Measurements from ENCODE around the gene BRICD5.
"Not testable (repeated sequence)": the region's sequence is repeated elsewhere in the genome, so short reads cannot be mapped to it uniquely, and the experiment has no call there.

The BRICD5 gene

DNA sequence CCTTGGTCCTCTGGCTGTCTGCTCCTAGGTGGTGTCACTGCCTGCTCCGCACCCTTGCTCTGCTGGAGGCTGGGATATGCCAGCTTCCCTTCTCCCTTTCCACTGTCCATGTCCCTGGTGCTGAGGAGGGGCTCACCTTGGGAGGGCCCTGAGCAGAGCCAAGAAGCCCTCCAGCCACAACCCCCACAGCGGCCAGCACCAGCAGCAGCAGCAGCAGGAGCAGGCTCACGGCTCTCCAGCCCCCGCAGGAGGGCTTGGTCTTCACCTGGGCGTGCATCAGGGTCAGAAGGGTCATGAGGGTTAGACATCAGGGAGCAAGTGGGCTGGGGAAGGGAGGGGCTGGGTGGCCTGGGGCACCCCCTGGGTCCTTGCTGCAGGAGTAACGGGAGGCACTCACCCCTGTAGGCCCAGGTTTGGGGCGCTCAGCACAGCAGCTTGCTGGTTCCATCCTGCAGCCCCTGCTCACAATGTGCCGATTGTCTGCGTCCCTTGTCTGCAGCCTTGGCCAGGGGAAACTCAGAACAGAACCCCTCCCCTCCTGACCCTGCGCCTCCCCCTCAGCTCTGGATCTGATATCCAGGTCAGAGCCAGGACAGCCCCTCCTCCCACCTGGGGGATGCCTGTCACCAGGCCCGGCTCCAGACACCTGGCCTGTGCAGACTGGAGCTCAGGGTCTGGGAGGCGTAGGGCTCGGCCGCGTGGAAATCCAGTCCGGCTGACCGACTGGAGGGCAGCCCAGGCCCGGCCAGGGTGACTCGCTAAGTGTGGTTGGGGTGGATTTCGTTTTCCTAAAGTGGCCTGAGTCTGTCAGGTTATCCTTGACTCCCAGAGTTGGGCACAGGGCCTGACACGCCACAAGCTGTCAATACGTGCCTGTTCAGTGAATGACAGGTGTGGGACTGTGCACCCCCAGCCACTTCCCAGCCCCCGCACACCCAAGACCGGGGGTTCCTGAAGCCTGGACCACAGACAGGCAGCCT is at the start of gene BRICD5:
Gene BRICD5, minus strand, starts transcription at position 478 of the 980 bp plus-strand sequence. Its CDS starts 30 bp downstream, at position 448.
- DNase-seq (ENCODE audit: low read depth): no peak

DNA sequence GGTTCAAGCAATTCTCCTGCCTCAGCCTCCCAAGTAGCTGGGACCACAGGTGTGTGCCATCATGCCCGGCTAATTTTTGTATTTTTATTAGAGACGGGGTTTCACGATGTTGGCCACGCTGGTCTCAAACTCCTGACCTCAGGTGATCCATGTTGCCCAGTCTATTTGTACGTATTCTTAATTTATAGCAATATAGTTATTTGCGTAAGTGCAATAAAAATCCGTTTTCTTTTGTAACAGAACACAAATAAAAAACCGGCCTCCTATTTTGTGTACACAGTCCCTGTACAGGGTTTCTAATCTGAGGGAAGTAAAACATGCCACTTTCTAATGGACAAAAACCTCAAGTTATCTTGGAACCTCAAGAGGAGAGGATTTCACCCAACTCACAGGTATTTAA is 49.6 kb upstream of the BRICD5 start:
- DNase-seq (ENCODE audit: low read depth): no peak

DNA sequence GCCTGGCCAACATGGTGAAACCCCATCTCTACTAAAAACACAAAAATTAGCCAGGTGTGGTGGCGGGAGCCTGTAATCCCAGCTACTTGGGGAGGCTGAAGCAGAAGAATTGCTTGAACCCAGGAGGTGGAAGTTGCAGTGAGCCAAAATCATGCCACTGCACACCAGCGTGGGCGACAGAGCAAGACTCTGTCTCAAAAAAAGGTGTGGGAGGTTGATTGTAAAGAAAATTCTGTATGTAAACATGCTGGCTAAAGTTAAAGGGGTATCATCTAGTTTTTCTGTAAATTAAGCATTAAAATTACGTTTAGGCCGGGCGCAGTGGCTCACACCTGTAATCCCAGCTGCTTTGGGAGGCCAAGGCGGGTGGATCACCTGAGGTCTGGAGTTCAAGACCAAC is 47.9 kb upstream of the BRICD5 start:
- not testable (repeated sequence) for DNase-seq (ENCODE audit: low read depth)

DNA sequence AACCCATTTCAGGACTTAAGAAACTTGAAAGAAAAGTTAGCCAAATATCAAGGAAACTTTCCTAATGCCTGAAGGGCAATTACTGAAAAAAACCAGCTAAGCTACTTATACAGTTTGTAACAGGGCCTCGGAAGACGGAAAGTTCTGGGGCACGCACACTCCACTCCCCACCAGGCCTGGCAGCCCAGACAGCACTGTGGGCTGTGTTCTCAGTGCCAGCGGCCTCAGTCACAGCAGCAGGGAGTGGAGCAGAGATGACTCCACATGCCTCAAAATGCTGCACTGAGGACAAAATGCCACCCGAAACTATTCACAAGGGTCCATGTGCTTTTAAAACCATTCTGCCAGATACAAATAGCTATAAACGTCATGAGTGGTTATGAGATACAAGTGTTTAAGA is 47.1 kb upstream of the BRICD5 start:
- no peak for DNase-seq (ENCODE audit: low read depth)

DNA sequence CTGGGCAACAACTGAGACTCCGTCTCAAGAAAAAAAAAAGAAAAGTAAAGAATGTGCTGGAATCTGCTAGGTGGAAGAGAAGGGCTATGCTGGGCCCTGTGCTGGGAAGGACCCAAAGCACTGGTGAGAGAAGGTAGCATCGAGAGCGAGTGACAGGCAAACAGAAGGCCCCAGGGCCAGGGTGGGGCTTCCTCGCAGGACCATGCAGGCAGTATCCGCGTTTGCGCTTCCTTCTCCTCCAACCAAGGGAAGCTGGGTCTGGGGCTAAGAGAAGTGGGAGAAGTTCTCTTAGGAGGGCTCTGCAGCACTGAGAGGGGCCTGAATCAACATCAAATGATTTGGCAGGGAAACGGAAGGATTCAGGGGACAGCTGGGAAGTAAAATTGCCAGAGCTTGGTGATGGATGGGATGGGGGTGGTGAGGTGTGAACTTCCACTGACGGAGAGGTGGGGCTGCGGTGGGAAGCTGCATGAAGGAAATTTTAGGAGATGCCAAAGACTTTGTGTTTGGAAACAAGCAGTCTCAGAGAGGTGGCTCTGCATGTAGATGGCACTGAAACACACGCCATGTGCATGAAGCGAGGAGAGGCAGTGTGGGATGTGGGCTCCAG is 46.0 kb upstream of the BRICD5 start:
- DNase-seq (ENCODE audit: low read depth): no peak

DNA sequence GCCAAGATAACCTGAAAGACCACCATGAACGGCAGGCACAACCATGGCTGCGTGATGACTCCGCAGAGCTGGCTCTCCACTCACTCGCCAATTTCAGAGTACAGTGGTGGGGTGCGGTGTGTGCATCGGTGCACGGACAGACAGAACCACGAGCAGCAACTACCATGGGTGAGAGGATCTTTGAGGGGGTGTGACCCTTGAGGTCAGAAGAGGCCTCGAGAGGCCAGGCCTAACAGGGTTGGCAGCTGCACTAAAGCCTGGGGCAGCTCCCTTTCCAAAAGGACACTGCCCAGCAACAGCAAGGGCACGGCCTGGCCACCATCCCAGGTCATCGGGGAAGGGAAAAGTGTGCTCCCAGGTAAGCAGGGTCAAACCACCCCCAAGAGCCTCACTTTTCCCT is 42.6 kb upstream of the BRICD5 start:
- DNase-seq (ENCODE audit: low read depth): no peak

DNA sequence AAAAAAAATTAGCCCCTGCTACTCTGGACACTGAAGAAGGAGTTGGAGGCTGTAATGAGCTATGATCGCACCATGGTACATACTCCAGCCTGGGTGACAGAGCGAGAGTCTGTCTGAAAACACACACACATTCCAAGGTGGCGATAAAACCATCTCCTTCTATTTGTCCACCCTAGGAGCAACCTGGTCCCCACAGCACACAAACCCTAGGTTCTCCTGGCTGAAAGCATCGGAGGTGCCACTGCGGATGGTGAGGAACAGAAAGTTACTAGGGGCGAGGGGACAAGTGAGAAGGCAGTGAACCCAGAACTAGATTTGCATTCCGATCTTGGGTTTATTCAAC is 42.1 kb upstream of the BRICD5 start:
- DNase-seq (ENCODE audit: low read depth): no peak

DNA sequence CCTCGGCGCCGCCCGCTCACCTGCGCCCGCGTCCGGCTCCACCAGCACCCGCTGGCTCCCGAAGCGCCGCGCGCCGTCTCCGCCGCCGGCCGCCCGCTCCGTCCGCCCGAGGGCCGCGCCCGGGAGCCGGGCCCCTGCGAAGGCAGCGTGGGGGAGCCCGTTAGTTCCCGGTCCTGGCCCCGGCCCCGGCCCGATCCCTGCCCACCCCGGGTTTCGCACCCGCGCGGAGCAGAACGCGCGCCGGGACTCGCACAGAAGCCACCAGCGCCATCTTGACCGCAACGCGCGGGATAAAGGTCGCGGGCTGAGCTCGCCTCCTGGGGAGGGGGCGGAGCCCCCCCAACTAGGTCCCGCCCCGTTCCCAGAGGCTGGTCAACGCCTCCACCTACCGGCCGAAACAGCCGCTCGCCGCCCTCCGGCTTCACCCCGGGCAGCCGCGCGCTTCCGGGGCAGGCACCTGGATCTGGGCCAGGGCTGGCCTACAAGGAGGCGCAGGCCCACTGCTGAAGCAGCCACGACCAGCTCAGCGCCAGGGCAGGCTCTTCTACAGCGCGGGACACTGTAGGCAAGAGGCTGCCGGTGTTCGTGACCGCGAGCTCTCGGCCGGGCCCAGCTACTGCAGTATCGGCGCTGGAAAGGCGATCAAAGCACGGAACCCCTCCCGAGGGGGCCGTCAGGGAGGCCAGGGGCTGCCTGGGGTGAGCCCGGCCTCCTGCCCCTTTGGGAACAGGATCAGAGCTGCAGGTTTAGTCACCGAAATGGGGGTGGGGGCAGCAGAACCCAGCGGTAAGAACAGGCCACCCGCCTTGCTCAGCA is 40.8 kb upstream of the BRICD5 start, which contains the start of gene ECI1:
Gene ECI1, minus strand, starts transcription at position 292 of the 816 bp plus-strand sequence. Its CDS starts 21 bp downstream, at position 271.
- DNase-seq (ENCODE audit: low read depth): peak; percentile 87

DNA sequence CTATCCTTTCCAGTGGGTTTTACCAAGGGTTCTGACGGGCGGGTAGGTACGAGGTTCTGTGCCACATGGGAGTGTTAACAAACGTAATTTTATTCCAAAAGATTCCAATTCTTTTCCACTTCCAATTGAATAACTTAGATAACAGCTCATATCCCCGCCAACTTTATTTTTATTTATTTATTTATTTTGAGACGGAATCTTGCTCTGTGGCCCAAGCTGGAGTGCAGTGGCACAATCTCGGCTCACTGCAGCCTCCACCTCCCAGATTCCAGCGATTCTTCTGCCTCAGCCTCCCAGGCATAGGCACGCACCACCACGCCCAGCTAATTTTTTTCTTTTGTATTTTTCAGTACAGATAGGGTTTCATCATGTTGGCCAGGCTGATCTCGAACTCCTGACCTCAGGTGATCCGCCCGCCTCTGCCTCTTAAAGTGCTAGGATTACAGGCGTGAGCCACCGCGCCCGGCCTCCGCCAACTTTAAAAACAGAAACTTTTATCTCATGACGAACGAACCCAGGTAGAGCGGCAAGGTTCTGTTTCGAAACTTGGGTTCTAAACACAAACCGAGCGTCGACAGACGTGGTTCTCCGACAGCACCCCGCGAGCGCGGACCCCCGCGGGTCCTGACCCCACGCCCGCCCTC is 40.1 kb upstream of the BRICD5 start:
- peak; percentile 34 for DNase-seq (ENCODE audit: low read depth)

DNA sequence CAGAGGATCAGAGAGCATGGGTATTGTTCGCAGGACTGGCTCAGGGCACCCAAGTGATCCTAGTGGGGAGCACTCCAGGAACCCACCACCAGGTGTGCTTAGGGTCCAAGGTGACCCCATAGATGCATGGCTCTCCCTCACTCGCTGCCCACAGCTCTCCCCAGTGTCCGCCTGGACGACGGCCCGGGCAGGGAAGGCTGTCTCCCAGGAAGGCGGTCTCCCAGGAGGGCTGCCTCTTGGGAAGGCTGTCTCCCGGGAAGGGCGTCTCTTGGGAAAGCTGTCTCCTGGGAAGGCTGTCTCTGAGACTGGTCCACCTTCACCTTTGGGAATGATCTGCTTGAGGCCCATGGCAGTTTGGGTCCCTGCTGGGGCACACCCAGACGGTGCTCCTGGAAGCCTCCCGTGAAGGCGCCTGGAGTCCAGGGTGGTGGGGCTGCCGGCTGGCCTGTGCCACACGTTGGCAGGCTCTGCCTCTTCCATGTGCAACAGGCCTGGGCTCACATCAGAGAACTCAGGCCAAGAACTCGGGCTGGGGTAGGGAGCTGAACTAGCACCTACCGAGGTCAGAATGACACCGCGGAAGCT is 35.7 kb upstream of the BRICD5 start:
- no peak for DNase-seq (ENCODE audit: low read depth)

DNA sequence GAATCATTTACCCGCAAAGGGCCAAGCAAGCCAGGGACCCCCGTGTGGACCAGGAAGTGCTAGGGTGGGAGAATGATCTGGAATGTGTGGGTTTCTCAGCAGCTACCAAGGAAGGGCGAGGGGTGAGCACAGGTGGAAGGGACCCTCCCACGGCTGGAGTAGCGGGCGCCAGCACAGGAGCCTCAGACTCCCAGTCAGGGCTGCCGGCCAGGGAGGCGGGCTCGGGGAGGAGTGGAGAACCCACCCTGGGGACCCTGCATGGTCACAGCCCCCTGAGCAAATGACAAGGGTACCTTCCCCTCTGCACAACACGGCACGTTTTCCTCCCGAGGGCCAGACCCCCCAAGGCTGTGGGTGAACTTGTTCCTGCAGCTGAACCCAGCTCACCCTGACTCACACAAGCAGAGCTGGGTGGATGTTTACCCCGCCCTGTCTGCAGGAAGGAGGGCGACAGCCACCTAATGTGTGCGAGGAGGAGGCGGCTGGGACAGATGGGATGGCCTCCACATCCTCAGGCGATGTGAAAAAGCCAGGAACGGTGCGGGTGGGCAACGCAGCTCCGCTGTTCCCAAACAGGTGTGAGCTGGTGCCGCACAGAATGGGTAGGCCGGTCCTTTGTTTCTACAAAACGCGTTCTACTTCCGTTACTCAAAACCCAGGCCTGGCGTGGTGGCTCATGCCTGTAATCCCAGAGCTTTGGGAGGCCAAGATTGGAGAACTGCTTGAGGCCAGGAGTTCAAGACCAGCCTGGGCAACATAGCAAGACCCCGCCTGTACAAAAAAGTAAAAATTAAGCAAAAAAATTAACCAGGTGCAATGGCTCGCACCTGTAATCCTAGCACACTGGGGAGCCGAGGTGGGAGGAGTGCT is 34.5 kb upstream of the BRICD5 start:
- no peak for DNase-seq (ENCODE audit: low read depth)

DNA sequence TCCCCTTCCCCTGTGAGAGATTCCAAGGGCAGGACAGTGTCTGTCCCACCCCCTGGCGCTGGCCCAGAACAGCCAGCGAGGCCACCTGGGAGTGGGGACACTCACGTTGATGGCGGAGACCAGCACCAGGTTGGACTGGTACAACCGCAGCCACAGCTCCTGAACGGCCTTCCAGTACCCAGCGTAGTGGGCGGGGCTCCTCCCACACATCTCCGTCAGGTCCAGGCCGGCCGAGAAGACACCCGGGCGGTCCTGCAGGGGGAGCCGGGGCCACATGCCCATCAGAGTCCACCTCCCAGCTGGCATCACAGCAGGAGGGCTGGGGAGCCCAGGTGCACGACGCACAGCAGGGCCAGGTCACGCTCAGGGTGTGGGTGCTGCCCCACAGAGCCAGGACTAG is 33.6 kb upstream of the BRICD5 start:
- no peak for DNase-seq (ENCODE audit: low read depth)

DNA sequence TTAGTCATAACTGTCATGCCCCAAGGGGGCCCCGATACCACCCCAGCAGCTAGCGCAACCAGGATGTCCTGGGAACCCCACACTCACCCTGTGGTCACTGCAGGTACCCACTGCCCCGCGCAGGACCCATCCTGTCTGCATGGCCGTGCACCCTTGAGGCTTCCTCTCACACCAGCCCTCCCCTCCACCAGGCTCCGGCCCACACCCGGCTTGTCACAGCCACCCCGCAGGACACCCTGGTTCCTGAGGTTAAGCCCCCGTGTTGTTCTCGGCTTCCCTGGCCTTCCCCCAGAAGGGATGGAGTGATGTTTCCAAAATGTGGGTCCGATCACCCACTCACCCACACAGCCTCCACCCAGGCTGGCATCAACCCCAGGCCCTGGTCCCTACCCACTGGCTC is 33.1 kb upstream of the BRICD5 start:
- no peak for DNase-seq (ENCODE audit: low read depth)

DNA sequence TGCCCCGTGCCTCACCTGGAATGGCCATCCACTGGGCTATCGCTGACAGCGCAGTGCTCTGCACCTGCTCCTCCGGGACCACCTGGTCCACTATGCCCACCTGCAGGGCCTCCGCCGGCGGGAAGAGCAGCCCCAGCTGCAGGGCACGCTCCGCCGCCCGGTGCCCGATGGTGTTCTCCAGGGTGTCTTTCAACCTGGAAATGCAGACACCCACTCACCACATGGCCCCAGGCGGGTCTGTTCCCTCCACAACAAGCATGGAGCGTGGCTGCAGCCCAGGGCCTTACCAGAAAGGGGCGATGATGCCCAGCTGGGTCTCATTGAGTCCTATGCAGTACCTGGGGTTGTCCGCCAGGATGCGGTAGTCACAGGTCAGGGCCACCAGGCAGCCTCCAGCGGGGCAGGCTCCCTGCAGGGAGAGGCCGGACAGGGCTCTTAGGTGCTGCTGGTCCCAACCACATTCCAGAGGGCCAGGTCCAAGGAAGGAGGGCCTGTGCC is 32.4 kb upstream of the BRICD5 start:
- no peak for DNase-seq (ENCODE audit: low read depth)

DNA sequence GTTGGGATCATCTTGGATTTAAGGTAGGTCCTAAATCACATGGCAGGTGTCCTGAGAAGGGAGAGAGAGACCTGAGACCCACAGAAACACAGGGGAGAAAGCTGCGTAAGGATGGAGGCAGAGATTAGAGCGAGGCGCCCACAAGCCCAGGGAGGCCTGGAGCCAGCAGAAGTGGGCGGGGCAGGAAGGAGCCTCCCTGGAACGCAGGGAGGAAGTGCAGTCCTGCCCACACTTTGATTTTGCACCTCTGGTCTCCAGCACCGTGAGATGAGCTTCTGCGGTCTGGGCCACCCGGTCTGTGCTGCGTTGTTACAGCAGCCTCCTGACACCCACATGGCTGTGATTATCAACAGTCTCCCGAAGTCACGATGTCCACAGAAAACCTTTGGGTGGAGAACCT is 31.9 kb upstream of the BRICD5 start:
- no peak for DNase-seq (ENCODE audit: low read depth)

DNA sequence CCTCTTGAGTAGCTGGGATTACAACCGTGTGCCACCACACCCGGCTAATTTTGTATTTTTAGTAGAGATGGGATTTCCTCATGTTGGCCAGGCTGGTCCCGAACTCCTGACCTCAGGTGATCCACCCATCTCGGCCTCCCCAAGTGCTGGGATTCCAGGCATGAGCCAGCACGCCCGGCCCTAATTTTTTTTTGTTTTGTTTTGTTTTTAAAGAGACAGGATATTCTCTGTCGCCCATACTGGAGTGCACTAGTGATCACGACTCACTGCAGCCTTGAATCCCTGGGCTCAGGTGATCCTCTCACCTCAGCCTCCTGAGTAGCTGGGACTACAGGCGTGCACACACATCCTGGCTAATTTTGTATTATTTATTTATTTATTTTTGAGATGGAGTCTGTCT is 29.7 kb upstream of the BRICD5 start:
- not testable (repeated sequence) for DNase-seq (ENCODE audit: low read depth)

DNA sequence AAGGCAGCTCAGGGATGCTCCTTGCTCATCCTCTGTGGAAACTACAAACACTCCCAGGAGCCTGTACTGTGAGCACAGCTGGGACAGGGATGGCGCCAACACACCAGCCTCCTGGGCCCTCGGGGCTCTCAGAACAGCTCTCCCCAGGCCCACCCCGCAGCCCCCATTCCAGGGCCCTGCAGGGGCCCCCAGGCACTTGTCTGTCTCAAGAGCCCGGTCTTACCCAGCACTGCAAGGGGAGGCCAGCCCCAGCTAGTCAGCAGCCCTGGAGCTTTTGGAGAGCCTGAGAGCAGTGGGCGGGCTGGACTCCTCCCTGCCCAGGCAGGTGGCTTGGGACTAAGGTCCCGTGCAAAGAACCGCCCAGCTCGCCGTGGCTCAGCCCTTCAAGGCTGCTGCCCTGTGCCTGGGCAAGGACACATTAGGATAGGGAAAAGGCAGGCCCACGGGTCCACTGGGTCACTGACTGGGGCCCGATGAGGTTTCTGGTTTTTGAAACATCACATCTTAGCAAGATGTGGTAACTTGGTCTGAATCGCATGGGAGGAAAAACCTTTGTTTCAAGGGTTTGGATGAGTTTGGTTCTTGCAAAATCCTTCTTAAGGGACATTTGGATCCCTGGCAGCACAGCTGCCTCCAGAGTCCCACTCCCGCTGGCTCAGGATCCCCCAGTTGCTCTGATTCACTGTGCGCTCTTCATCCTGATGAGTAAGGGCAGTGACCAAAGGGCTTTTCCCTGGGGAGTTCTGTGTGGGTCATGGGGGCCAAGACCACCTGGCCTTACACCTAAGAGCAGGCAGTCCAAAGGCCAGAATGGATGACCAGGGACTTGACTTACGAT is 28.4 kb upstream of the BRICD5 start:
- DNase-seq (ENCODE audit: low read depth): no peak

DNA sequence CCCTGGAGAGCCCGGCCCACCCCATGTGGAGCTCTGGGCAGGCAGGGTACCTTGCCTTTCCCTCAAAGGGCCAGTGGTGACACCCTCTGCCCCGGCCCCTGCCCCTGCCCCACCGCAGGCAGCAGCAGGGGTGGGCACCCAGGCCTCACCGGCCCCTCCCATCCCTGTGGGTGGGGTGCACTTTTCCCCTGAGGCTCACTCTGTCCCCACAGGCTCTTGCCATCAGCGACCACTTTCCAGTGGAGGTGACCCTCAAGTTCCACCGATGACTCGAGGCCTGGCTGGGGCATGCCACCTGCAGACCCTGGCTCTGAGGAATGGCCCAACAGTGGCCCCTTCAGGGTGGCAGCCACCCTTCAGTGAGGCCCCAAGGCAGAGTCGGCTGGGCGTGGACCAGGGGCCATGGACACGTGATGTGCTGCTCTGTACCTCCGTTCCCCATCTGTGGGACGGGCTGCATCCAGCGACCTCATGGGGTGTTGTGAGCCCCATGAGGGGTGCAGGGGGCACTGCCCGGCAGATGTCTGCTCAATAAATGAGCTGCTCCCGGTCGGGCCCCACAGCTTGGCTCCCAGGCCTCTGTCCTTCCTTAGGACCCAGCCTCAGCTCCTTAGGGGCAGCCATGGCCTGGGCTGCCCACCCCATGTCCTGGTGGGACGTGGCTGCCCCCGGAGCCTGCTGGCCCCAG is 27.6 kb upstream of the BRICD5 start:
- DNase-seq (ENCODE audit: low read depth): no peak

All from activated T-cell treated with anti-CD3 and anti-CD28 coated beads for 48 hours (primary cell).